ENCODE results near the gene PITX2.

Gene PITX2

DNA sequence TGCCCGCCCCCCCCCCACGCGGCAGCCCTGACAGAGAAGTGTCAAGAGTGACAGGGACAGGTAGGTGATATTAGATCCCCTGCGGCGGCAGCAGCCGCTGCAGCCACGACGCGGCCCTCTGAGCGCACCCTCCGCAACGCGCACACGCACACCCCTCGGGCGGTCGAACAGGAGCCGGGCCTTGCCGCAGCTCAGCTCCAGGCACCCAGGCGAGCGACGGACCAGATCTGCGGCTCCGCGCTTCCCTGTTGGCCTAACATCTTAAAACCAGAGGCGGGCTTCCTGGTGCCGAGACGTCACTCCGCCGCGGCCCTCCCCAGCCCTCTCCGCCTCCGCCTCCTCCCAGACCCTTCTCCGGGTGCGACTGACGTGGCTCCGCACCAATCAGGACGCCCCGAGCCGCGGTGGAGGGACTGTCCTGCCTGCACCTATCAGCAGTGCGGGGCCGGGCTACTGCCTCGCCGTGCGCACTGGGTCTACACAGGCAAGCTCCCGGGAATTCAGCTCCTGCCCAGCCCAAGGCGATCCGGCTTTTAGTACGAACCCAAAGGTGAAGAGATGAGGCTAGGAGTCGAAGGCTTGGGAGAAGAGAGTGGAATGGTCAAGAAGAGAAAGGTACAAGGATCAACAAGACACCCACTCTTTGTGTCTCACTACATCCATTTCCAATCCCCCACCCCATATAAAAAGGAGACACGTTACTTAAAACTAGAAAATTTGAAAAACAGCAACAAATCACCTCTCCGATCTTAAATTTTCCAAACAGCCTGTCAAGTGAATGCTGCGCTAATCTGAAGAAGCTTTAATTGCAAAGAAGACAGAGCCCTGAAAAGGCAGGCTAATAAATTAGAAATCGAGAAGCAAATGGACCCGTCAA, at the start of gene PITX2:
Gene PITX2 (minus strand): TSS at position 237 of the 877 bp plus-strand sequence. CDS start 617 bp downstream, outside the sequence.
- DNase-seq = peak; percentile 78

DNA sequence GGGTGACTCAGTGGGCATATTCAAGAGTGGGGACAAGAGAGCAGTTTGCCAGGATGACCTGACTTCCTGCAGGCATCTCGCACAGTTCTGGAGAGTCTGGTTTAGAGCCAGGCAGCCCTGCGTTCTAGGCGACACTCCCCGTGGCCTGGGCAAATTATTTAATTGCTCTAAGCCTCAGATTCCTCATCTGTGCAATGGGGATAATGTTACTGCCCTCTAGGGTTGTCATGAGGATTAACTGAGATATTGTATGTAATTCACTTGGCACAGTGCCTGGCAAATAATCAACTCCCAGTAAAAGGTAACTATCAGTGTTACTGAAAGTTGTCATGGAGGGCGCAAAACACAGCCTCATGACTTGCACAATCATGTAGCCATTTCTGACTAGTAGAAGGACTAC, 48.8 kb upstream of the PITX2 start:
- DNase-seq = no peak

DNA sequence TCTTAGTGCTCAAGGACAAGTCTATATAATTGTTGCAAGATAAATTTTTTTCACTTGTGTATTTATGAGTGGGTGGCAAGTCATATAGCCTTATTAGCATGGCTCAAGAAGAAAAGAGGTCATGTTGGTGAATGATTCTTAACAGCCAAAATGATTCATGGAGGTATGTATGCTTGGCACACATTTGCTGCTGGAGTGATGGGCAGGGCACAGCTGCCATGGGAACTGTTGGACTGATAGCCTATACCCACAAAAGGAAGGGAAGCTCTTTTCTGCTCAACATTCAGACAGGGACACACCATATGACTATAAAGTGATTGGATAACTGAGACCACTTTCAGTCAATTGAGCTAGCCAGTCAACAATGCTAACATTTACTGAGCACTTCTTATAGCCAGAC, 46.8 kb upstream of the PITX2 start:
- DNase-seq = no peak

DNA sequence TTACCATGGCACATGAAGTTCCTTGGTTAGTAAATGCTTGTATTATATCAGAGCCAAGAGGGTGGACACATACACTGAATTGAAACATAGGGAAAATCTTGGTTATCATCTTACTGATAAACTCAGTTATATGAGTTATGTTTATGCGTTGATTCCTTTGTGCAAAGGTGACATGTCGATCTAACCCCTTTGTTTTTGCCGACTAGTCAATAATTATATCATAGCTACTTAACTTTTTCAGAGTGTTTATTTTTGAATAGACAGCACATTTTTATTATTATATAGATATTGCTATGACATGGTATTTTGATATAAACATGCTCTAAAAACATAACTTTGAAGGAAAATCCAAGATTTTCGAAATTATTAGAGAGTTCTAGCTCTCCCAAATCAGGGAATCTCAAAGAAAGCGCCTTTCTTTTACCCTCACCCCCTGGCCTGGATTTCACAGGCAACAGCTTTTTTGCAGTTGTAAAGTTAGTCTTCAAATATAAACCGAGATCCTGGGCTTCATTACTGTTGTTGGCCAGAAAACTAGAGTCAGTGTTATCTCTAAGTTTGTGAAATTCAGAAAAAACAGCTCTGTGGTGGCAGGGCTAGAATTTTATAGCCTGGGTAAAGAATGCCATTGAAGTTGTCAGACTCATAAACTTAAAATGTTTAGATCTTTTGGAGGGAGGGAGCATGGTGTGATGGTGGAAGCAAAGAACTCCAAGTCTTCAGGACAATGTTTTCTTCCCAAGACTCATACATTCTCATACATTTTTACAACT, 45.8 kb upstream of the PITX2 start:
- DNase-seq = no peak

DNA sequence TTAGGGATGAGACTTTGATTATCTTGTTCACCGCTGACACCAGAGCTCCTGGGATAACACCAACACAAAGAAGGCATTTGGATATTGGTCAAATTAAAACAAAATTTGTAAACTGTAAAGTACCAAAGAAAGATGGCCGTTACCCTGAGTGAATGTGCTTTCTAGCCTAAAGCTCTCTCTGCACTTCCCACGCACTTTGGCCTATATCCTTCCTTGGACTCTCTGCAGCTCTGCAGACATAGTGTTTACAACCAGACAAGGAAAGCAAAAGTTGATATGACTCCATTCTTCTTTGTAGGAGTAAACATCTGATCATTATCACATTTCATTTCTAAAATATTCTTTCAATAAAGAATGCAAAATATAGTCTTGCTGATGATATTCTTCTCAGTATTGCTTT, 44.8 kb upstream of the PITX2 start:
- no peak for DNase-seq

DNA sequence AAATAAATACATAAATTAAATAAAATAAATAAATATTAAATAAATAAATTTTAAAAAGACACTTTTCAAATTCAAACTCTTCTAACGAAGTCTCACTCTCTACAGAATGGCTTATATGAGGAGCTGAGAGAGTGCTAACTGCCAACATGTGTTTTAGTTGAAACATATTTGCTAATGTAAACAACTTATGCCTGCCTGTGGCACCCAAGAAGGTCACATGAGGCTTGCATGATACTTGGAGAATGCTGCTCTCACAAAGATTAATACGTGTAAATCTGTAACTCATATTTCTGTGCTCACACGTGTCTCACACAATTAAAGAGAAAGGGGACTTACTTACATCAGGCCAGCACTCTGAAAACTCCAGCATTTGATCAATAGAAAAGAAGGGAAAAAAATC, 43.2 kb upstream of the PITX2 start:
- DNase-seq = no peak

DNA sequence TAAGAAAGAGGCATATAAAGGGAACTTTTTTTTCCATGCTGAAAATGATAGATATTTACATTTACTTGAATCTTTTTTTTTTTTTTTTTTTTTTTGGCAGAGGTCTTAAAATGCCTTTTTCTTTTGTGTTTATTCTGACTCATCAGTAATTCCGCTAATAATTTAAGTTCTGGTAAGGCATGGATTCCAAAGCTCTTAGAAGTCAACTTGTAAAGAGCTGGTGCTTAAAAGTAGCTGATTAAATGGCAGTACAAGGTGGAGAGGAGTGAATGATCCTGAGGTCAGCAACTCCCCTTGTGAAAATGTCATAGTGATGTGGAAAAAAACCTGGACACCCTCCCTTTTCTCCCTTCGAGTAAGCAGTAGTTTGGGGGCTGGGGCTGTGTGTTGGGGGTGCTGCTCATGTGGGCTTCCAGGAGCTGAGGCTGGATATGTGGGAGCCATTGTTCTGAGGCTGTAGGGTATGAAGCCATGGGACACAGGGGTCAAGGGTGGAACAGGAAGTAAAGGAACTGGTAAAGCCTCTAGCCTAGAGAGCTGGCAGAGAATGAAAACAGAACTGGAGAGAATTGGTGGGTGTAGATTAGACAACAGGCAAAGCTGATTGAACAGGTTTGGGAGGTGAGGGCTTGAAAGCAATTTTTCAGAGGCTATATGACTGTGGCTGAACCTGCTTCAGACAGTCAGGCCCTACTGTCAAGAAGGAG, 41.0 kb upstream of the PITX2 start:
- no peak for DNase-seq

DNA sequence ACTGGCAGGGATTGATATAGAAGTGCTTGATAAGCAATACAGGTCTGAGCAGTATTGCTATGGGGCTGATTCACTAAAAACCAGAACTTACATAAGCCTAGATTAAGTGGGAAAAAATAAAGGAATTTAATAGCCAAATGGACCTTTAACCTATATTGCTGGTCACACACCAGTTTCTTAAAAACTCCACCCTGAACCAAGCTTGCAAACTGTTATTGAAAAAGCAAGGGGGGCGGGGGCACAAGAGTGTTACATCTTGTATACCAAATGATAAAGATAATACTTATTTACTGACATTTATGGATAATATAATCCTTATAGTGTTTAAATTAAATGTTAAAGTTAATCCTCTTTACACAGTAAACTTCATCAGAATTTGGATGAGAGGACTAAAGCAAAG, 40.3 kb upstream of the PITX2 start:
- DNase-seq = no peak

DNA sequence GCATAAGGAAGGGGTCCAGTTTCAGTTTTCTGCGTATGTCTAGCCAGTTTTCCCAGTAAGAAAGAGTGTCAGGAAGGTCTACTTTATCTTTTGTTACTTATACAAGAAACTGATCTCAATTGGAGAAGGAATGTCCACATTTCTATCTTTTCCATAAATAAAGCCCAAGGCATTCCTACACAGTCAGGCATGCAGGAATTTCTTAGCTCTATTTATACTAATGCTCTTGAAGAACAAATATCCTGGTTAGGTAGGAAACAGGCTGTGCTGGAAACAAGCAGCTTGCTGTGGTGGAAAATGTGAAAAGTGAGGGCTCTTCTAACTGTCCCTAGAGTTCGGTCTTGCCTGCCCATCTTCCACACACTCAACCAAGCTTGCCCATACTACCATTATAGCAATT, 37.9 kb upstream of the PITX2 start:
- no peak for DNase-seq

DNA sequence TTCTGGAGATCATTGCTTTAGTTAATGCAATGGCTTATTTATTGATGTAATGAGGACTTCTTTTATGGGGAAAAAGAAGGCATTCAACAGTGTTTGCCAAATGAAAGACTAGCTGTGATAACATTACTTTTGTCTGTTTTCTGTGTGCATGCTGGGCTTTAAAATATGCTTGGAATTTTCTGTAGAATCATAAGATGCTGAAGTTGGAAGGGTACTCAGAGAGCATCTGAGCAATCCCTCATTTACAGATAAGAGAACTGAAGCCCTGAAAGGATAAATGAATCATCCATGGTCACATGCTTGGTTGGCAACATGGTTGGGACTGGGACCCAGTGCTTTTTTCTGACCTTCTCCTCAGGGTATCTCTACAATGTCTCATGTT, 31.4 kb upstream of the PITX2 start:
- no peak for DNase-seq

DNA sequence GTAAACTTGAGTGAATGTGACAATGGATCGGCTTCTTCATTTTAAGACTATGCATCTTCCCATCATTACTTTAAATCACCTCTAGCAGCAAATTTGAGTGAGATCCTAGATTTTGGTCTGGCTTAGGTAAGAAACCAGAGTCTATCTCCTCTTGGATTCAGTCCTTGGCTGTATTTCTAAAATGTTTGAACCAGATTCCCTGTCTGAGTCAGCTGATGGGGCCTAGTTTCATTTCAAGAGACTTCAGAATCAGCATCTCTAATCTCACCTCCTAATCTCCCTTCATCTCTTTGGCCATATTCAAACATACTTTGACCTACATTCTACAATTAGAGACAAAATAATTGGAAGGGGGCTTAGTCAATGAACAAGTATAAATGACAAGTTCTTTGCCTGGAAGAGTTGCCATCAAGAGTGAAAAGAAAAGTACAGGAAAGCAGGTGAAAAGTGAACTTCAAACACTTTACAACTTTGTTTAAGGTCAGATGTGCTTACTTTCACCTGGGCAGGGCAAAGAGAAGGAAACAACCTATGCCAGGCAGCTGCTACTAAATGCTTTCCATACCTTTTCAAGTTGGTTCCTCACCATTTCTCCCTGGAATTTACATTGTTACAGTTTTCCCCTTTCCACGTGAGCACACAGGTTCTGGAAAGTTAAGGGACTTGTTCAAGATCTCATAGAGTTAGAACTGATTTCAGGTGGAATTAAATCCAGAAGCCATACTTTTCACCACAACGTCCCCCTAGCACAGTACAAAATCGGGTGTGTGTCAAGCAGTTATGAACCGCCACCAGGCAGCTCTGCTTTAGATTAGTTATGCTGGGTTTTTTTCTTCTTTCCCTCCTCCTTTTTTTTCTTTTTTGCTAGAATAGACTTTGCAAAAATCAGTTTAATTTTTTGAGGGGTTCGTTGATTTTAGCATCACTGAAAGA, 30.7 kb upstream of the PITX2 start:
- DNase-seq = no peak

DNA sequence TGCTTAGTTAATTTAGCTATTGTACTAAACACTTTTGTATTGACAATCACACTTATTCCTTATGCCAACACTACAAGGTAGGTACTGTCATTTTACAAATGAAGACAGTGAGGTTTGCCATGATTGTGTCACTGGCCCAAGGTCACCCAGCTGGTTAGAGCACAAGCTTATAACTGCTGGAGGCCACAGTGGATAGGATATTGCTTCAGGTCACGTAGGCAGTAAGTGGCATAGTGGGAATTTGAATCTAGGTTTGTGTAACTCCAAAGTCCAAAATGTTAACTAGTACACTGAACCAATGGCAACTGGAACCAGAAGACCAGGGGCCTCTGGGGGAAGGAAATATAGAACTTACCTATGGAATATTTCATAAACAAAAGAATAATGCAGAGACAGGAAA, 21.1 kb upstream of the PITX2 start:
- no peak for DNase-seq

DNA sequence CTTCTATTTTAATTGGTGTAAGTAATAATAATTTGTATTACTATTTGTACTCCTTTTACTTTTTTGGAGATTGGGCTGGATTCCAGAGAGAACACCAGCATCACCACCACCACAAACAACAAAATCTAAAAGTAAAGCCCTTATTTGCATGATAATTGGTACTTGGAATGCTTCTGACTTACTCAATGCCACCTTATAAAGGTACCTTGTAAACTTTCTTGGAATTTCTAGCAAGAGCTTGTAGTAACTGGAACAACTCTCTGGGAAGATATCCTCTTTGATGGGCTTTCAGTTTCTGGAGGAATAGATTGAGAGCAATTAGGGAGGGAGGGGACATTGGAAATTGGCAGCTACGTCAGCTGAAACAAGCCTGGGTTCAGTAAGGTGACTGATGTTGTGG, 20.2 kb upstream of the PITX2 start:
- no peak for DNase-seq

DNA sequence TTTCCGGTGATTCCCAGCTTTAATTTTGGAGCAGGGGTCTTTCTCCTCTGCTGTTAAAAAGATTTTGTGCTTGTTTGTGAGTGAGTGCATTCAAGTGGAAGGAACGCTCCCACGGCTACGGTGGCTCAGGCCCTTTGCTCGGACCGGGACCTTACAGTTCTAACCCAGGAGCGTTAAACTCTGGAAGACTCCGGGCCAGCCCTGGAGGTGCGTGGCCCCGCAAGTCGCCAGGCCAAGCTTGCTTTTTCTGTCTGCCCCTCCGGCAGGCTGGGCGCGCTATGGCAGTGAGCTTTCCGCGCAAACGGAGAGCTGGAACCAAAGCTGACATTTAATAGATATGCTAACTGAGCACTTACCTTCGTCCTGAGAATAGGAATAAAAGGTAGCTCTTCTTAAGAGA, 18.3 kb upstream of the PITX2 start:
- DNase-seq = no peak

DNA sequence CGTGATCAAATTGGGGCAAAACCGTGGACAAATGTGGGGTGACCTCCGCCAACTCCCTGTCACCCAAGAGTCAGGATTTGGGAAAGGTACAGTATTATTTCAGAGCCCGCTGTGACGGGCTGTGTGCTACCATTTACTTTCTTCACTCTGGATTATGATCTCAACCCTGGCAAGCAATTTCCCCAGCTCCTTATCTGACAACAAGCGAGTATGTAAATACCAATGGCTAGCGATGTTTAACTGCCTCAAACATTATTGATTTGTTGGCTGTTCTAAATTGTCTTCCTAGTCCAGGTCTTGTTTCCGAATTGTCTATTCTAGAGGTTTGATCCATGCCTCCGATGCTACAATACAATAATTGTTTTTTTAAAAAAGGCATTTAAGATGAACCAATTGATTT, 17.7 kb upstream of the PITX2 start:
- no peak for DNase-seq

DNA sequence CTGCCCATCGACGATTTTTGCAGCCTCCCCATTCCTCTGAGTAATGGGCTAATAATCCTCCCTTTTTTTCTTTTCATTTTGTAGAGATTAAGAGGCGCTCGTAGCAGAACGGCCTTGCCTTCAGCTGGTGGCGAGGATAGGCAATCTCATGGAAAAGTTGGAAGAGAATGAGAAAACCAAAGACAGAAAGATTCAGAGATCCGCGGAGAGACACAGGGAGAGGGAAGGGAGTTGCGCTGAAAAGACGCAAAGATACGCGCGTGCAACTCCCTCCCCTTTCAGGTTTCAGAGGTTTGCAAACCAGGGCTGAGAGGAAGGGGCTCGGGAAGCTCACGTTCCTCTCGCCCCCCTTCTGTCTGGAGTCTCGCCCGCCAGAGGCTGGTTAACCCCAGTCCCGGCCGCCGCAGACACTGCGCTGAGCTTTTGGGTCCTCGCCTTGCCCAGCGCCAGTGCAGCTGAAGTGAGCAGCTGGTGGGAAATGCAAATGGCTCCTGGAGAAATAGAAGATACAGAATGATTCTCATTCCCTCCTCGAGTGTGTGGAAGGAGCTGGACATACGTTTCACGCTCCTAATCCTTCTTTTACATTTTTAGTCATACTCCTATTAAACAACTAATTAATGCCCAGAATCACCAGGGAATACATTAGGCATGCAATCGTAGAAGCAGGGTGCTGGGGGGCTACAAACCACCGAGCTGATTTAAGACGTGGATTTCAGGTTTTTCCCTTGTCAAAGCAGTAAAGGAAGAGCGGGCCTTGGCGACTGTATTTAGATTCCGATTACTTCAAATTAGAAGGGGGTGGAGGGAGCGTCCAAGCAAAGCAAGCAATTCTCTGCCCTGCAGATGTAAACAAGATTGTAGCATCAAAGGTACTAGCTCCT, 16.6 kb upstream of the PITX2 start:
- no peak for DNase-seq

DNA sequence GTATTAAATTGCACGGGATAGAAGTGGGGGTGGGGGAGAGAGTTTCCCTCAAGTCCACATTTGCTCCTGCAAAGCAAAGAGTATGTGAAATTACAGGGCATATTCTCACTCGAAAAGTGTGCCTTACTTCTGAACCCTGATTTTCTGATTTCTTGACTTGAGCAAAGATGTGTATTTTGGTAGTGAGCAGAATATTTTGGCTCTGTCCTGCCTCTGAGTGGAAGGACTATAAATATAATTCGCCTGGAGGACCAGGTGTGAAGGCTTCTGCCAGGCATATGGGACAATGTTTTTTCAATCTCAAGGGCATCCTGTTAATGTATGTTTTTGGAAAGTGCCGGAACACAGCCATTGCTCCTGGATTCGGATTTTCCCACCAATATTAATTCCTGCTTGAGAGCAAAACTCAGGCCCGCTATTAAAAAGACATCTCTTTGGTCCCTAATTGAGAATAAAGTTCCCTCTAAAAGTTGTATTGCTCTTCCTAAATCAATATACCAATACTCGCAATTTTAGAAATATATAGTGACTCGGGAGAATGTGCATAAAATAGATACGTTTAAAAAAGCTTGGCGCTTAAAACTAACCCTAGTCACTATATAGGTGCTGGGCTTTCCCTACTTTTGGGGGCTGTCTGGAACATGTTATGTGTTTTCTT, 15.3 kb upstream of the PITX2 start:
- DNase-seq = no peak

DNA sequence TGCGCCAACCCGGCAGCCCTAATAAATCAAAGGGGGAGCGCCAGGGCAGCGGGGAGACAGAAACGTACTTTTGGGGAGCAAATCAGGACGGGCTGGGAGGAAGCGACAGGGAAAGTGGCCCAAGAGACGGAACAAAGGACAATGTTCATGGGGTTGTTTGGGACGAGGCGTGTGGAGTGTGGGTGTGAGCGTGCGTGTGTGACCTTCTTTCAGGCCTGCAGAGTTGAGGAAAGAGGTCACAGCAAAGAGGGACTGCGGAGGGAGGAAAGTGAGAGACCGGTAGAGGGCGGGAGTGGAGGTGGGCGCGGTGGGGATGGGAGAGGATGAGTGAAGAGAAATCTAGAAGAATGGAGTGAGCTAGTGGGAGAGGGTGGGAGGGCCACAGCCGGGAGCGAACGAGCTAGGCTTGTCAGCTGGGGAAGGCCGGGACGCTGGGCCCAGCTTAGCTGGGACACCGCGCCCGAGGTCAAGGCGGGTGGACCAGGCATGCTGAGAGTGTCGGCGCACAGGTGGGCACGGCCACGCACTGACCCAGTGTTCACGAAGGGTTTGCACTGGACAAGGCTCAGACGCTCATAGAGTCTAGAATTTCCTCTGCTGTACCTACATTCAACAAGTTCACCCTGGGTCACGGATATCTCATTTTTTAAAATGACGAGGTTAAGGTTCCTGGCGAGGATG, 14.7 kb upstream of the PITX2 start:
- DNase-seq = no peak

DNA sequence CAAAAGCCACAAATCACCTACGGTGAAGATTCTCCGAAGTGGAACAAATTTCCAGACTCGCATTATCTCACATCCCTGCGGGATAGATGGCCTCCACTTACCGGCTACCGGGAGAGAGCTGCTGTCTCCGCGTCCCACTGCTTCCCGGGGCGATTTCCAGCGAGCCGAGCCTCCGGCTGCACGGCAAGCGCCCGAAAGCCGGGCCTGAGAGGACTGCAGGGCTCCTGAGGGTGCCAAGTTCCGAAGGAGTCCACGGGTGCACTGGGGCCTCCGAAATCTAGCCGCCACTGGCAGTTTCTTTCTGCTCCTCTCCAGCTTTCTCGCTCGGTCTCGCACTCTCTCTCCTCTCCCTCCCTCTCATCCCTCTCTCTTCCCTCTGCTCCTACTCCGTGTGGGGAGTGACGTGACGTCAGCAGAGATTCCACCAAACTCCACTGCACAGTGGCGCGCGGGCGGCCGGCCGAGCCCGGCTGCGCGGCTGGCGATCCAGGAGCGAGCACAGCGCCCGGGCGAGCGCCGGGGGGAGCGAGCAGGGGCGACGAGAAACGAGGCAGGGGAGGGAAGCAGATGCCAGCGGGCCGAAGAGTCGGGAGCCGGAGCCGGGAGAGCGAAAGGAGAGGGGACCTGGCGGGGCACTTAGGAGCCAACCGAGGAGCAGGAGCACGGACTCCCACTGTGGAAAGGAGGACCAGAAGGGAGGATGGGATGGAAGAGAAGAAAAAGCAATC, 14.0 kb upstream of the PITX2 start:
- no peak for DNase-seq

Measured in stimulated activated CD4-positive, alpha-beta T cell treated with anti-CD3 and anti-CD28 coated beads, Interleukin-15, amount 100 ng/mL, for 24 hours (primary cell).